Measurements from ENCODE around the gene LRCH1. TPM values are rescaled to one million over a fixed set of nuclear protein-coding genes. Genes with fewer than 3 reads are reported as not detected.
"Not testable (repeated sequence)": the region's sequence is repeated elsewhere in the genome, so short reads cannot be mapped to it uniquely, and the experiment has no call there.

Gene LRCH1
- total RNA-seq, 1 donor from 2014 or later: 29.6 TPM

DNA sequence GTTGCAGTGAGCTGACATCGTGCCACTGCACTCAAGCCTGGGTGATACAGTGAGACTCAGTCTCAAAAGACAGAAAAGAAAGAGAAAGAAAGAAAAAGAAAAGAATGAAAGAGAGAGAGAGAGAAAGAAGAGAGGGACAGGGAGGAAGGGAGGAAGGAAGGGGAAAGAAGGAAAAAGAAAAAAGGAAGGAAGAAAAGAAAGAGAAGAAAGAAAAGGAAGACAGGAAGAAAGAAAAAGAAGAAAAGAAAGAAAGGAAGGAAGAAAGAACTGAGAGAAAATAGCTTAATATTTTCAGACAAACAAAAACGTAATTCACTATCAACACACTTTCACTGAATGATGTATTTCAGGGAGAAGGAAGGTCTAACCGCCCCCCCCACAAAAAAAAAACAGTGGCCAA, 204.7 kb downstream of the LRCH1 start:
- Mint-ChIP-seq H3K27me3 (ENCODE audit: low read depth) (peaks cover 5% of the 10 kb centered on the region), H3K36me3 (no peaks in the 10 kb centered on the region), H3K4me3 (no peak overlapping the region), H3K9me3 (no peaks in the 10 kb centered on the region), H3K27ac (no peak overlapping the region), H3K4me1 (no peaks in the 10 kb centered on the region)
- DNase-seq (ENCODE audit: low spot score in 2 of 2, unreplicated experiment in 2 of 2): no peak
- TF ChIP-seq, protein P1, sequence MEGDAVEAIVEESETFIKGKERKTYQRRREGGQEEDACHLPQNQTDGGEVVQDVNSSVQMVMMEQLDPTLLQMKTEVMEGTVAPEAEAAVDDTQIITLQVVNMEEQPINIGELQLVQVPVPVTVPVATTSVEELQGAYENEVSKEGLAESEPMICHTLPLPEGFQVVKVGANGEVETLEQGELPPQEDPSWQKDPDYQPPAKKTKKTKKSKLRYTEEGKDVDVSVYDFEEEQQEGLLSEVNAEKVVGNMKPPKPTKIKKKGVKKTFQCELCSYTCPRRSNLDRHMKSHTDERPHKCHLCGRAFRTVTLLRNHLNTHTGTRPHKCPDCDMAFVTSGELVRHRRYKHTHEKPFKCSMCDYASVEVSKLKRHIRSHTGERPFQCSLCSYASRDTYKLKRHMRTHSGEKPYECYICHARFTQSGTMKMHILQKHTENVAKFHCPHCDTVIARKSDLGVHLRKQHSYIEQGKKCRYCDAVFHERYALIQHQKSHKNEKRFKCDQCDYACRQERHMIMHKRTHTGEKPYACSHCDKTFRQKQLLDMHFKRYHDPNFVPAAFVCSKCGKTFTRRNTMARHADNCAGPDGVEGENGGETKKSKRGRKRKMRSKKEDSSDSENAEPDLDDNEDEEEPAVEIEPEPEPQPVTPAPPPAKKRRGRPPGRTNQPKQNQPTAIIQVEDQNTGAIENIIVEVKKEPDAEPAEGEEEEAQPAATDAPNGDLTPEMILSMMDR (IDR thresholded peaks at IDR 0.05; ENCODE audit: unreplicated experiment): no peak

GRCh38 chr13:46759846-46760245, 206.9 kb downstream of the LRCH1 start:
- Mint-ChIP-seq H3K4me1 (no peaks in the 10 kb centered on the region), H3K36me3 (no peaks in the 10 kb centered on the region), H3K9me3 (no peaks in the 10 kb centered on the region), H3K27ac (no peak overlapping the region), H3K27me3 (ENCODE audit: low read depth) (peaks cover 5% of the 10 kb centered on the region), H3K4me3 (no peak overlapping the region)
- no peak for DNase-seq (ENCODE audit: low spot score in 2 of 2, unreplicated experiment in 2 of 2)
- TF ChIP-seq, protein P1 (IDR thresholded peaks at IDR 0.05; ENCODE audit: unreplicated experiment): no peak

GRCh38 chr13:46761174-46761573, 208.2 kb downstream of the LRCH1 start:
- Mint-ChIP-seq H3K4me3 (no peak overlapping the region), H3K9me3 (no peaks in the 10 kb centered on the region), H3K36me3 (no peaks in the 10 kb centered on the region), H3K27ac (no peak overlapping the region), H3K27me3 (ENCODE audit: low read depth) (peaks cover 5% of the 10 kb centered on the region), H3K4me1 (no peaks in the 10 kb centered on the region)
- TF ChIP-seq, protein P1 (IDR thresholded peaks at IDR 0.05; ENCODE audit: unreplicated experiment): no peak
- DNase-seq (ENCODE audit: low spot score in 2 of 2, unreplicated experiment in 2 of 2): no peak

DNA sequence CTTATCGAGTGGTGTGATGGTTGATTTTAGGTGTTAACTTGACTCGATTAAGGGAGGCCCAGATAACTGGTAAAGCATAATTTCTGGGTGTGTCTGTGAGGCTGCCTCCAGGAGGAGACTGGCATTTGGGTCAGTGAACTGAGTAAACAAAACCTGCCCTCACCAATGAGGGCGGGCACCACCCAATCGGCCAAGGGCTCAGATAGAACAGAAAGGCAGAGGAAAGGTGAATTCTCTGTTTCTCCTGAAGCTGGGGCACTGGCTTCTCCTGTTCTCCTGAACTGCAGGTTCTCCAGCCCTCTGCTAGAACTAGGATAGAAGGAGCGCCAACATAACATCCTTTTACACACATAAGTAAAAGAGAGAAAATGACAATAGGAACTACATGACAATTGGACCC, 208.9 kb downstream of the LRCH1 start:
- Mint-ChIP-seq H3K27me3 (ENCODE audit: low read depth) (peaks cover 5% of the 10 kb centered on the region), H3K4me1 (no peaks in the 10 kb centered on the region), H3K4me3 (no peak overlapping the region), H3K9me3 (no peaks in the 10 kb centered on the region), H3K36me3 (no peaks in the 10 kb centered on the region), H3K27ac (no peak overlapping the region)
- no peak for DNase-seq (ENCODE audit: low spot score in 2 of 2, unreplicated experiment in 2 of 2)
- TF ChIP-seq, protein P1 (IDR thresholded peaks at IDR 0.05; ENCODE audit: unreplicated experiment): no peak

DNA sequence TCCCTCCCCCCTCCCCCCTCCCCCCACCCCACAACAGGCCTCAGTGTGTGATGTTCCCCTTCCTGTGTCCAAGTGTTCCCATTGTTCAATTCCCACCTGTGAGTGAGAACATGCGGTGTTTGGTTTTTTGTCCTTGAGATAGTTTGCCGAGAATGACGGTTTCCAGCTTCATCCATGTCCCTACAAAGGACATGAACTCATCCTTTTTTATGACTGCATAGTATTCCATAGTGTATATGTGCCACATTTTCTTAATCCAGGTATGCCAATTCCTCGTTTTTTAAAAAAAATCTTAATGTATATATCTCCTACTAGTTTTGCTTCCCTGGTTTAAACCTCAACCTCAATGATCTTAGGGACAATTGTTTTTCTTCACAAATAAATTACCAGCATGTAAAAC, 217.0 kb downstream of the LRCH1 start:
- not testable (repeated sequence) for H3K27me3 Mint-ChIP-seq (ENCODE audit: low read depth); DNase-seq (ENCODE audit: low spot score in 2 of 2, unreplicated experiment in 2 of 2); H3K4me3 Mint-ChIP-seq; H3K9me3 Mint-ChIP-seq; H3K4me1 Mint-ChIP-seq; H3K27ac Mint-ChIP-seq
- peaks cover 29% of the 10 kb centered on the region for H3K36me3 Mint-ChIP-seq

DNA sequence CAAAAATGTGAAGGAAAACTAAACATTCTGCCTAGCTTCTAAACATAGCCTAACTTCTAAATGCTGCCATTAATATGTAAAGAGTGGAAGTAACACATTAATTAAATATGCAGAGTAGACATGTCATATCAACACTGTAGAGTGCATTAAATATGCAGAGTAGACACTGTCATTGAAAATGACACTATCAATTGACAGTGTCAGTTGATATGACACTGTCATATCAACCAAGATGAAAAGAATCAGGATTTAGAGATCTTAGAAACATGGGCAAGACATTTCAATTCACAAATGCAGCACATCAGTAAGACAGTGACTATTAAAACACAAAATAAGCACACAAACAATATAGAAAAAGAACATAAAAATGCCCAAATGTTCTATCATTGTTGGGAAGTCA, 218.7 kb downstream of the LRCH1 start:
- H3K4me3 Mint-ChIP-seq: no peak overlapping the region
- no peak for DNase-seq (ENCODE audit: low spot score in 2 of 2, unreplicated experiment in 2 of 2)
- no peak overlapping the region for H3K27ac Mint-ChIP-seq
- peaks cover 36% of the 10 kb centered on the region for H3K36me3 Mint-ChIP-seq
- TF ChIP-seq, protein P1 (IDR thresholded peaks at IDR 0.05; ENCODE audit: unreplicated experiment): no peak
- no peaks in the 10 kb centered on the region for H3K27me3 Mint-ChIP-seq (ENCODE audit: low read depth)
- H3K4me1 Mint-ChIP-seq: peaks cover 3% of the 10 kb centered on the region
- H3K9me3 Mint-ChIP-seq: peaks cover 4% of the 10 kb centered on the region
